Jurkat, Clone E6-1 (cell line): Measurements from ENCODE around the gene SCN1A.
"Not testable (repeated sequence)": the region's sequence is repeated elsewhere in the genome, so short reads cannot be mapped to it uniquely, and the experiment has no call there.

Experiments
- DNase-seq: peaks from one replicate; pipeline ENCODE4 v3.0.0-alpha.2; 2011; ENCODE audit warnings: low read depth, low spot score
- H3K4me3 ChIP-seq: 2 replicates; pipeline ENCODE4 v1.5.1; 2011; ENCODE audit warnings: mild to moderate bottlenecking, low read length, control low read depth, moderate library complexity

SCN1A gene

DNA sequence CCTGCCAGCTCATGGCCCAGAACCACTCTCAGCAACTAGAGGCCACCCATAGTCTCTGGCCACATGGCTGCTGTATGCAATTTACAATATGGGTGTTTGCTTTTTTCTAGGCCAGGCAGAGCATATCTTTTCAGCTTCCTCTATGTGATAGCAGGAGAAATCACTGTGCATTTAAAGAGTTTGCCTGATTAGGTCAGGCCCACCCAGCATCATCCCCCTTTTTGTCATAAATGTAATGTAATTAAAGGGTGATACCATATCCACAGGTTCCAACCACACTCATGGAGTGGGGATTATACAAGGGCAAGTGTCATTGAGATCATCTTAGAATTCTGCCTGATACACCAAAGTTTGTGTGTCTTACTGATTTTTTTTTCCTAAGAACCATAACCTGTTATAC is 102.5 kb downstream of the SCN1A start:
- no peak for DNase-seq
- no peak overlapping the region for H3K4me3 ChIP-seq

DNA sequence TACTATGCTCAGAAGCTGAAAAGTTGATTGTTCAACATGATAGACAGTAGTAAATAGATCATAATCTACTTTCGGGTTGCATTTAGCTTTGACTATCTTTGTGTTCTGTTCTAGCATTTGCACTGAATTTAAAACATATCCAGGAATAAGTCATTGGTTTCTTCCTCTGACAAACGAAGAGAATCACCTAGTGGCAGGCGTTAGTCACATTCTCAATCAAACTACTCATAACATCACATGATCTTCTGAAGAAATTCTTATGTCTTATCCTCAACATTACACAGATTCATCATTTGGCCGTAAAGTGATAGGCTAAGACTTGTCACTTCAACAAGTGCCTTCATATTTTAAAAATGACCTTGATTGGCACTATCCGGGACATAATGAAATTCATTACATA is 110.6 kb downstream of the SCN1A start:
- no peak overlapping the region for H3K4me3 ChIP-seq
- DNase-seq, result no peak

DNA sequence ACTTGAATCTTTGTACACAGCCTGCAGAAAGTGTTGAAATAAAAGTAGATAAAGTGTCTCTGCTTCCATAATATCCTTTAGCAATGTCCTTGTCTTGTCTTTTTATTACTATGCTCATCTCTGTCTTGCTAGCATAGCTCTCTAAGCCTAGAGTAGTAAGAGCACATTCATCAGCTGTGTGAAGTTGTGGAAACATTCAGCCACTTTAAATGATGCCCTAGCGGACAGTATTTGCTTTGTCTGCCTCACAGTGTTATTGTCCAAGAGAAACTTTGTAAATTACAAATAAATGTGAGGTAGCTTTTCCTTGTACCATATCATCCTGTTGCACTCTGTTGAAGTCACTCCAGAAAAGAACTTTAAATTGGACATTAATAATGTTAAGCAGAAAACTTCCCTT is 113.9 kb downstream of the SCN1A start:
- no peak for DNase-seq
- H3K4me3 ChIP-seq, result no peak overlapping the region

DNA sequence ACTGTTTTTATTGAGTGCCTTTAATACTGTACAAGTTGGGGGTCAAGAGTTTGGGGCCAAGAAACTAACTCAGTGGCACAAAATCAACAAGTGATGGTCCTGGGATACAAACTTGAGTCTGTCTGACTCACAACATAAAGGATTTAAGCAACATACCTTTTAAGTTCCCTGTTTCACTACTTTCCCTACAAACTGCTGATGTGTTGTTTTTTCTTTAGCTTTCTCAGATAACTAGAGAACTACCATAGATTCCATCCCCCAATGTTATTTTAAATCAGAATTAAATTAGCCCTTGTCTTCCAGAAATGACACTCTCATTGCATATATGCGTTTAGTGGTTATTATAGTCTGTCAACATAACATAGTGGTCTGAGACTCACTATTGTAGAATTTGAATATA is 116.2 kb downstream of the SCN1A start:
- H3K4me3 ChIP-seq, result no peak overlapping the region
- DNase-seq, result no peak

DNA sequence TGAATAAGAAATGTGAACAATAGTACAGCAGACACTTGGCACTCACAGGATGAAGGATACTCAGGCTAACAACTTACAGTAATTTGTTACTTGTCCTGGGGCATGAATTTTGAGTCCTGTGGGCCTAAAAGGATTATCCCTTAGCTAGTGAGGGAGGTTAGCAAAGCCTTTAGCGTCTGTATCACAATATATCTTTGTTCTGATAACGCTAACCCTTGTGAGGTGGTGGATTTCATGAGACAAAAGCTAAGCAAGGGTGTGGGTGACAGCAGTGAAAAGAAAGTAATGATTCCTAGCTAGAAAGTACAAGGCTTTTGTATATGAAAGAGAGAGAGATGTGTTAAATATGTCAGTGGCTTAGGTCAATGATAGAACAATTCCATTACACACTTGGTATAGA is 127.4 kb downstream of the SCN1A start:
- DNase-seq, result no peak

DNA sequence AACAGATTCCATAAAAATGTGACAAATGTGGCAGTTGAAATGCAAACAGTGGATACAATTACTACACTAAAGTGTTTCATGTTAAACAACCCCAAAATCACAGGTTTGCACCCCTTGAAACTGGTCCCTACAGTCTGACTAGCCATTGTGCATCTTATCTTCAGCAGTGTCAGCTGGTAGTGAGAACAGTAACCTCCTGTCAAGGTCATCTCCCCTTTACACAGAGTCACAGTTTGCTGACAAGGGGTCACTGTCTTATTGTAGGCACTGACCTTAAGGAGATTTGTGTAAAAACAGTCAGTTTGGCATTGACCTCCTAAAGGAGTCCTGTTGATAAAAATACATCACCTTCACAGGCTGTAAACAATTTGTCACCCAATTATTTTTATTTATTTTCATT is 137.0 kb downstream of the SCN1A start:
- no peak overlapping the region for H3K4me3 ChIP-seq
- DNase-seq, result no peak

More for the DNA sequence above, 127.4 kb downstream of the SCN1A start:
- no peak overlapping the region for H3K4me3 ChIP-seq

DNA sequence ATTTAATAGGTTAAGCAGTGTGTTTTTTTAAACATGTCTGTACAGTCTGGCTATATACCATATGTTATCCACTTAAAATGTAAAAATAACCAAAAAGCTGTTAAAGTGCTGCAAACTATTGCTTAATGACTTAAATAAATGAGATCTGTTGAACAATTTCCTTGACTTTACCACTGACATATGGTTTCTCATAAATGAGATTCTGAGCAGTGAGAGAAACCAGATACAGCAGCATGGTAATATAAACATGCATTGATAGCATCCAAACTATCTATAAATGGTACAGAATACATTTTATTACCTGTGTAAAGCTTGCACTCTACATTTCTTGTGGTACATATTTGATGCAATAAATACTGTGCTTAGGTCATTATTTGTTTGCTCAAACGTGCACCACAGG is 138.0 kb downstream of the SCN1A start:
- no peak for DNase-seq
- no peak overlapping the region for H3K4me3 ChIP-seq

DNA sequence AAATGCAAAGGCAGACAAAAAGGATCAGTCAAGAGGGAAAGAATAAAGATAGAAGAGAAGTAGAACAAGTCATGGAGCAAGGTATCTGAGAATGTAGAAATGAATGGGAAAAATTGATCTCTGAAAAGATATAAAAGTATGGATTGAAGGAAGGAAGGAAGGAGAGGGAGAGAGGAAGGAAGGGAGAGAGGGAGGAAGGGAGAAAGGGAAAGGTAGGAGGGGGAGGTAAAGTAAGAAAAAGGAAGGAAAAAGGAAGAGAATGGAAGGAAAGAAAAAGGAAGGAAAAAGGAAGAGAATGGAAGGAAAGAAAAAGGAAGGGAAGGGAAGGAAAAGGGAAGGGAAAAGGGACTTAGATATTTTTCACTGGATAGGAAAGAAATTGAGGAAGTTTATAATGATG is 142.7 kb downstream of the SCN1A start:
- DNase-seq, result no peak

DNA sequence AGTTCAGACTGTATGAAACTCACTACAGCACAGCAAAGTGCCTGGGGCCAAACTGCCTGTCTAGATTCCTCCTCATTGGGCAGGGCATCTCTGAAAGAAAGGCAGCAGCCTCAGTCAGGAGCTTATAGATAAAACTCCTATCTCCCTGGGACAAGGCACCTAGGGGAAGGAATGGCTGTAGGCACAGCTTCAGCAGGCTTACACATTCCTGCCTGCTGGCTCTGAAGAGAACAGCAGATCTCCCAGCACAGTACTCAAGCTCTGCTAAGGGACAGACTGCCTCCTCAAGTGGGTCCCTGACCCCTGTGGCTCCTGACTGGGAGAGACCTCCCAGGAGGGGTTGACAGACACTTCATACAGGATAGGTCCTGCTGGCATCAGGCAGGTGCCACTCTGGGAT is 155.7 kb downstream of the SCN1A start:
- H3K4me3 ChIP-seq, DNase-seq: not testable (repeated sequence)

More for the DNA sequence above, 142.7 kb downstream of the SCN1A start:
- no peak overlapping the region for H3K4me3 ChIP-seq

DNA sequence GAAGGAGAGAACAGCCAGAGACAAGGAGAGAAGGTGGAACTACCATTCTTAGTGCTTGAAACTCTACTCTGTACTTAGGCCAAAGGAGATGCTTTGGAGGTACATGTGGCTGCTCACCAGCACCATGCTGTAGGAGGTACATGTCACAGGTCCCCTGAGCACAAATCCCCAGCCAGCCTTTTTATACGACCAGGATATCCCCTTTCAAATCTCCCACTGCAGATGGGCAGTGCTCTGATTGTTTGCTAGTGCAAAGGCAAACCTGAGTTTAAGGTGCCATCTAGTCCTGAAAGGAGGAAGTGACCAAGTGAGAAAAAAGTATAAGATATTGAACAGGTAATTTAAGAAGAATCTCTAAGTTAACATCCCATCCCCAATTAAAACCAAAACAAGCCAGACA is 157.2 kb downstream of the SCN1A start:
- no peak for DNase-seq

DNA sequence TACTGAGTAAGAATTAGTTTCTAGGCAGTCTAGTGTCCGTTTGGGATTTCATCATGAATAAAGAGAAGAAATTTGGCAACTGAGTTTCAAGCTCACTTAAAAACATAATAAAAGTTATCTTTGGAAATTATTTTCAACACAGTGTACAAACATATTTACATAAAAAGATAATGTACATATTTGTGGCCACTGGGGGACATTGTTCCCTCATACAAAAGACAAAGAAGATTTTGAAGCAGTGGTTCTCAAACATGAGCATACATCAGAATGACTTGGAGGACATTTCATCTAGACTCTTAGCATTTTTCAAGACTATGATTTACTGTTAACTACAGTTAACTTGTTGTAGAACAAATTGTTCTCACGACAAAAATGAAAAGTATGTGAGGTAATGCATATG is 158.6 kb downstream of the SCN1A start:
- no peak overlapping the region for H3K4me3 ChIP-seq
- no peak for DNase-seq

More for the DNA sequence above, 157.2 kb downstream of the SCN1A start:
- no peak overlapping the region for H3K4me3 ChIP-seq

DNA sequence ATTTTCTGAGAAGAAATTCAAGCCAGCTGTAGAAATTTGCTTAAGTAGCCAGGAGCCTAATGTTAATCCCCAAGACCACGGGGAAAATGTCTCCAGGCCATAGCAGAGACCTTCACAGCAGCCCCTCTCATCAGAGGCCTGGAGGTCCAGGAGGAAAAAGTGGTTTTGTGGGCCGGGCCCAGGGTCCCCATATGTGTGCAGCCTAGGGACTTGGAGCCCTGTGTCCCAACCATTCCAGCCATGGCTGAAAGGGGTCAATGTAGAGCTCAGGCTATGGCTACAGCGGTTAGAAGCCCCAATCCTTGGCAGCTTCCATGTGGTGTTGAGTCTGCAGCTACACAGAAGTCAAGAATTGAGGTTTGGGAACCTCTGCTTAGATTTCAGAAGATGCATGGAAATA is 160.1 kb downstream of the SCN1A start:
- H3K4me3 ChIP-seq, result no peak overlapping the region
- DNase-seq, result no peak

DNA sequence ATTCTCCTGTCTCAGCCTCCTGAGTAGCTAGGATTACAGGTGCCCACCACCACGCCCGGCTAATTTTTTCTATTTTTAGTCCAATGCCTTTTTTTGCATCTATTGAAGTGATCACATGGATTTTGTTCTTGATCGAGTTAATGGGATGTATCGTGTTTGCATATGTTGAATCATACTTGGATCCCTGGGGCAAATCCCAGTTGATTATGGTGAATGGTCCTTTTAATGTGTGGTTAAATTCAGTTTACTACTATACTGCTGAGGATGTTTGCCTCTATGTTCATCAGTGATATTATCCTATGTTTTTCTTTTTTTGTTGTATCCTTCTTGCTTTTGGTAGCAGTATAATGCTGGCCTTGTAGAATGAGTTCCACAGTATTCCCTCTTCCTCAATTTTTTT is 166.0 kb downstream of the SCN1A start:
- DNase-seq, result no peak
- H3K4me3 ChIP-seq, result no peak overlapping the region

DNA sequence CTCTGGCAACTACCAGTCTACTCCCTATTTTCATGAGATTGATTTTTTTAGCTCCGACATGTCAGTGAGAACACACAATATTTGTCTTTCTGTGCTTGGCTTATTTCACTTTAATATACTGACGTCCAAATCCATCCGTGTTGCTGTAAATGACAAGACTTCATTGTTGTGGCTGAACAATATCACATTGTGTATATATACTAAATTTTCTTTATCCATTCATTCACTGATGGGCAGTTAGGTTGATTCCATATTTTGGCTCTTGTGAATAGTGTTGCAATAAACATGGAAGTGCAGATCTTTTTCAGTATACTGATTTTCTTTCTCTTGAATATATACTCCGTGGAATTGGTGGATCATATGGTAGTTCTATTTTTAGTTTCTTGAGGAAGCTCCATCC is 168.4 kb downstream of the SCN1A start:
- no peak overlapping the region for H3K4me3 ChIP-seq
- no peak for DNase-seq

DNA sequence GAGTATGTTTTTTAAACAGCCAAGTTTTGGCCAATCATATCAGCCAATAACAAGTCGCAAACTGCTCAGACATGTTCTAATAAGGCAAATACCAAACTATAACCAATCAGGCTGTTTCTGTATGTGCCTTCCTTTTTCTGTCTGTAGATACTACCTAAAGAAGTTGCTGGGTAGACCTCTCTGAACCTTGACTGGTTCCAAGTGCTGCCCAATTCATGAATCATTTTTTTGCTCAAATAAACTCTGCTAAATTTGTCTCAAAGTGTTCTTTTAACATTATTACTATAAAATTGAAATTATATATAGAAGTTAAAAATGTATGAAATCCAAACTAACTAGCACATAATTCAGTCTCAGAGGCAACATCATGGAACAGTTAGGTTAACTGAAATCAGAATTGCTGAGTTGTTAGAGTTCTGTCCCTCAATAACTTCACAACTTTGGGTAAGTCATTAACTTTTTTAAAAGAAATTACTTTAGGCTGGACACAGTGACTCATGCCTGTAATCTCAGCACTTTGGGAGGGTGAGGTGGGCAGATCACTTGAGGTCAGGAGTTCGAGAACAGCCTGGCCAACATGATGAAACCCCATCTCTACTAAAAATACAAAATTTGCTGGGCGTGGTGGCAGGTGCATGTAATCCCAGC is 169.4 kb downstream of the SCN1A start:
- H3K4me3 ChIP-seq, result no peak overlapping the region
- DNase-seq, result no peak

DNA sequence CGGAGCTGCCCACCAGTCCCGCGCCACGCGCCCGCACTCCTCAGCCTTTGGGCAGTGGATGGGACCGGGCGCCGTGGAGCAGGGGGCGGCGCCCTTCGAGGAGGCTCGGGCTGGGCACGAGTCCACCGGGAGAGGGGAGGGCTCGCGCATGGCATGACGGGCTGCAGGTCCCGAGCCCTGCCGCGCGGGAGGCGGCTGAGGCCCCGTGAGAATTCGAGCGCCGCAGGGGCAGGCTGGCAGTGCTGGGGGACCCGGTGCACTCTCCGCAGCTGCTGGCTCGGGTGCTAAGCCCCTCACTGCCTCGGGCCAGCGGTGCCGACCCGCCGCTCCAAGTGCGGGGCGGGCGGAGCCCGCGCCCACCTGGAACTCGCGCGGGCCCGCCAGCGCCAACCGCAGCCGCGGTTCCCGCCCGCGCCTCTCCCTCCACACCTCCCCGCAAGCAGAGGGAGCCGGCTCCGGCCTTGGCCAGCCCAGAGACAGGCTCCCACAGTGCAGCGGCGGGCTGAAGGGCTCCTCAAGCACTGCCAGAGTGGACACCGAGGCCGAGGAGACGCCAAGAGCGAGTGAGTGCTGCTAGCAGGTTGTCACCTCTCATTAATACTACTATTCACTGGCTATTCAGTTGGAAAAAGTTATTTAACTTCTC is 170.7 kb downstream of the SCN1A start:
- H3K4me3 ChIP-seq, result no peak overlapping the region
- DNase-seq, result no peak

DNA sequence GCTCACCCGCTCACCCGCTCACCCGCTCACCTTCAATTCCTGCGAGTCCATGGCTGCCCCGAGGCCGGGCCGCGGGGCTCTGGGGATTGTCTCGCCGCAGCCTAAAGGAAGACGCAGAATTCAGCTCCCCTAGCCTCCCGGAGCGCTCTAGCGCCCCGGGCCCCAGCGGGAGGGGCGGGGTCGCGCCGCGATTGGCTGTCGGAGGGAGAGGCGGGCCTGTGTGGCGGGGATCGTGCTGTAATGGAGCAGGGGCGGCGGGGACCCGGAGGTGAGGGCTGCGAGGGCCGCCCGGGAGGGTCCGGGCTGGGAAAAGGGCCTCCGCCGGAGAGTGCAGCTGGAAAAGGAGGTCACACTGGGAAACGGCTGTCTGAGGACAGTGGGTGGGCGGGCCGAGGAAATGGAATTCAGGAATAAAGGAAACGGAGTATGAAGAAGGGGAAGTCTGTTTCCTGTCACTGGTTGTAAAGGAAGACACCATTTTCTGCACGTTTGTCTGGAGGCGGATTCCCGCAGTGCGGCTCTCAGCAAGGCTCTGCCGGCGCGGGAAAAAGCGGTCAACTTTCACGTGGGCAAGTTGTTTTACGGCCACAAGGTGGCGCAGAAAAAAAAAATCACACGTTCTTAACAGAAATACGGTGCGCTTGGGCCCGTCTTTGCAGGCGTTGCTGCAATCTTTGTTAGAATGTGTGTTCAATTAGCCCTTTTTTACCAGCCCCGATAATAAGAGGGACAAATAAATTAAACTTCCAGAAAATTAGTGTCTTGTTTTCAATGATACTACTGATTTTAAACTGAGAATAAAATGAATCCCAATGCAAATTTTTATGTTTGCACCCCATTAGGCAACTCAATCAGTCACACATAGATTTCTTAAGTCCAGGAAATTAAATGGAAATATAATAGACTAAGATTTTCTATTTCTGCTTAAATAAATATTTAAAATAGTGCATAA is 173.9 kb downstream of the SCN1A start, which contains the start of gene TTC21B:
TTC21B (minus strand) TSS at position 122 of the 952 bp plus-strand sequence; CDS start at position 51, 71 bp downstream.
- peak; percentile 97 for DNase-seq
- H3K4me3 ChIP-seq, result peak within 1 kb of the TSS; percentile 76

DNA sequence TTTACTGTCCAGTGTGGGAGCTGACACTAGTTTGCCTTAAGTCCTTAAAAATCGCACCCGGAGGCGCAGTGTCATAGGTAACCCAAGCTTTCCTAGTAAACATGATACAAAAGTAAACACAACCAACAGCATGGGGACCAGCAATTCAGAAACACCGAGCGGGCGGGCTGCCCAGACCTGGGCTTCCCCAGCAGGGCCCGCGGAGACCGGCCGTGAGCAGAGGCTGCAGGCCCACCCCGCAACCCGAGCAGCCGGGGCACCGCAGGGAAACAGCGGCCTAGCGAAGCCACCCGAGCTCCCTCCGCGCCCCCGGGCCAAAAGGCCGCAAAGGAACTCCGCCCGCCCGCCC is 174.5 kb downstream of the SCN1A start:
- DNase-seq, result peak; percentile 16

DNA sequence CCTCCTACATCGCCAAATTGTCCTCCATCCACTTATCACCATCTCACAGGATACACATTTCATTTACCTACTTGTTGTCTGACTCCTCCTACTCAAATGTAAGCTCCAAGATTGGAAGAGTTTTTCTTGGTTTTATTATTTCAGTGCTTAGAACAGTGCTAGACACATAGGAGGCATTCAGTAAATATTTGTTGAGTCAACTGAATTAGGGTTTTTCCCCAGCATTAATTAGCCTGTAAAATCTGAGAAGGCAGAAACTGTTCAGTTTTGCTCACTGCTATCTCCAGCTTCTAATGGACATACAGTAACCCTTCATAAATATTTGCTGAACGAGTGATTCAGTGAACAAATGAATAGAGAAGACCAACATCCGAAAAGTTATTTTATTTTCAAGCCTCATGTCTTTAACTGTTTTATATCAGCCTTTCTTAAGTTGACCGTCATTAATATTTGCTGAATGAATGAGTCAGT is 175.0 kb downstream of the SCN1A start:
- DNase-seq, result no peak
- H3K4me3 ChIP-seq, result peak overlapping the region; percentile 76

More for the DNA sequence above, 174.5 kb downstream of the SCN1A start:
- peak overlapping the region; percentile 76 for H3K4me3 ChIP-seq

DNA sequence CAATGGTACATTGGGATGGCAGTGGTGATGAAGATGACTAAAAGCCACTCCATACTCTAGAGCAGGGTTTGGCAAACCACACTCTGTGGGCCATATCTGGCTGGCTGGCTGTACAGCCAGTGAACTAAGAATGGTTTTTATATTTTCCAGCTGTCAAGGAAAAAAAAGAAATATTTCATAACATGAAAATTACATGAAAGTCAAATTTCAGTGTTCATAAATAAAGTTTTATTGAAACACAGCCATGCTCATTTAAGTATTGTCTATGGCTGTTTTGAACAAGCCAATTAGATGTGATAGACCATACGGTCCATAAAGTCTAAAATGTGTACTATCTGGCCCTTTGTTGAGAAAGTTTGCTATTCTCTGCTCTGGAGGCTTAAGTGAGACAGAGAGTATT is 175.7 kb downstream of the SCN1A start:
- H3K4me3 ChIP-seq, result no peak overlapping the region

More for the DNA sequence above, 175.7 kb downstream of the SCN1A start:
- no peak for DNase-seq
